HEK293 (cell line): ENCODE data around the gene SLC6A2.

ENCODE experiments used
- CTCF ChIA-PET: fragments of 350-600 bp; formaldehyde crosslinking; extraction: SDS; loops from one replicate; lab custom pipeline; 2021; ENCODE audit warnings: antibody characterized with exemption; lab: Yijun Ruan, JAX
- POLR2A ChIA-PET: fragments of 300-600 bp; formaldehyde crosslinking; extraction: SDS; loops from one replicate; lab custom pipeline; 2020; ENCODE audit warnings: antibody characterized with exemption, inconsistent platforms; lab: Yijun Ruan, JAX
- H3K27ac ChIP-seq: fragments of 200-500 bp; sonication (Bioruptor generic); 2 replicates; pipeline ENCODE4 v1.5.1; 2014; ENCODE audit warnings: low read depth, low read length, control low read depth, inconsistent platforms; ENCODE audit errors: extremely low read depth
- H3K36me3 ChIP-seq, 2 experiments: fragments of 200-500 bp in 1 of 2; sonication (Bioruptor generic) in 1 of 2; 1 replicate in 1 of 2; 2 replicates in 1 of 2; pipeline ENCODE4 v1.5.1; 2014 to 2017; ENCODE audit warnings: inconsistent platforms in 2 of 2, low read length in 2 of 2; ENCODE audit not compliant: control insufficient read depth in 2 of 2, insufficient read depth in 1 of 2
- H3K4me1 ChIP-seq: fragments of 200-500 bp; sonication (Bioruptor generic); 2 replicates; pipeline ENCODE4 v1.5.1; 2014; ENCODE audit warnings: mild to moderate bottlenecking, low read length, inconsistent platforms; ENCODE audit not compliant: control insufficient read depth, insufficient read depth
- H3K4me3 ChIP-seq: 2 replicates; pipeline ENCODE4 v1.5.1; 2011; ENCODE audit warnings: low read depth, mild to moderate bottlenecking, control low read depth, low read length, moderate library complexity
- H3K9me3 ChIP-seq: fragments of 200-500 bp; sonication (Bioruptor generic); 2 replicates; pipeline ENCODE4 v1.5.1; 2014; ENCODE audit warnings: low read depth, low read length, inconsistent platforms; ENCODE audit not compliant: control insufficient read depth, insufficient read depth
- AEBP2 ChIP-seq: fragments of 450-650 bp; formaldehyde crosslinking; IDR thresholded peaks from 2 replicates; pipeline ENCODE4 v1.5.1; 2016; ENCODE audit warnings: missing biosample characterization, missing genetic modification characterization, borderline replicate concordance
- HOXD13 ChIP-seq: sonication (generic); formaldehyde crosslinking; IDR thresholded peaks from 2 replicates; pipeline ENCODE4 v1.8.0; 2022; ENCODE audit warnings: missing genetic modification reagents, borderline replicate concordance
- KLF10 ChIP-seq: fragments of 450-650 bp; IDR thresholded peaks from 2 replicates; pipeline ENCODE4 v1.5.1; 2018; ENCODE audit warnings: missing biosample characterization, mild to moderate bottlenecking, missing genetic modification characterization
- KLF16 ChIP-seq: fragments of 450-650 bp; formaldehyde crosslinking; IDR thresholded peaks from 2 replicates; pipeline ENCODE4 v1.5.1; 2017; ENCODE audit warnings: missing biosample characterization, missing genetic modification characterization
- MZF1 ChIP-seq: fragments of 450-650 bp; formaldehyde crosslinking; IDR thresholded peaks from 2 replicates; pipeline ENCODE4 v1.5.1; 2017; ENCODE audit warnings: missing biosample characterization, missing genetic modification characterization, borderline replicate concordance
- OVOL3 ChIP-seq: fragments of 450-650 bp; formaldehyde crosslinking; IDR thresholded peaks from 2 replicates; pipeline ENCODE4 v1.5.1; 2016; ENCODE audit warnings: missing biosample characterization, missing genetic modification characterization
- PBX3 ChIP-seq: sonication (generic); formaldehyde crosslinking; IDR thresholded peaks from 2 replicates; pipeline ENCODE4 v1.8.1; 2022; ENCODE audit warnings: mild to moderate bottlenecking, moderate library complexity, missing genetic modification reagents
- PRDM6 ChIP-seq: fragments of 450-650 bp; formaldehyde crosslinking; IDR thresholded peaks from 2 replicates; pipeline ENCODE4 v1.5.1; 2017; ENCODE audit warnings: missing biosample characterization, missing genetic modification characterization
- ZBTB1 ChIP-seq: fragments of 450-650 bp; formaldehyde crosslinking; IDR thresholded peaks from 2 replicates; pipeline ENCODE4 v1.5.1; 2016; ENCODE audit warnings: missing biosample characterization, missing genetic modification characterization
- ZBTB10 ChIP-seq: fragments of 450-650 bp; formaldehyde crosslinking; IDR thresholded peaks from 2 replicates; pipeline ENCODE4 v1.5.1; 2016; ENCODE audit warnings: missing biosample characterization, missing genetic modification characterization
- ZBTB21 ChIP-seq: fragments of 450-650 bp; formaldehyde crosslinking; IDR thresholded peaks from 2 replicates; pipeline ENCODE4 v1.5.1; 2017; ENCODE audit warnings: missing biosample characterization, missing genetic modification characterization
- ZFHX2 ChIP-seq: fragments of 450-650 bp; formaldehyde crosslinking; conservative IDR thresholded peaks from 2 replicates; pipeline ENCODE4 v1.5.1; 2016; ENCODE audit warnings: missing biosample characterization, missing genetic modification characterization
- ZNF292 ChIP-seq: fragments of 450-650 bp; formaldehyde crosslinking; IDR thresholded peaks from 2 replicates; pipeline ENCODE4 v1.5.1; 2016; ENCODE audit warnings: low read depth, missing biosample characterization, missing genetic modification characterization, borderline replicate concordance
- ZNF529 ChIP-seq: fragments of 450-650 bp; formaldehyde crosslinking; IDR thresholded peaks from 2 replicates; pipeline ENCODE4 v1.5.1; 2017; ENCODE audit warnings: missing genetic modification characterization, missing biosample characterization; ENCODE audit not compliant: insufficient replicate concordance
- ZNF600 ChIP-seq: fragments of 450-650 bp; formaldehyde crosslinking; IDR thresholded peaks from 2 replicates; pipeline ENCODE4 v1.5.1; 2016; ENCODE audit warnings: missing biosample characterization, missing genetic modification characterization
- ZNF654 ChIP-seq: fragments of 450-650 bp; formaldehyde crosslinking; IDR thresholded peaks from 2 replicates; pipeline ENCODE4 v1.5.1; 2016; ENCODE audit warnings: low read depth, missing biosample characterization, missing genetic modification characterization
- ZSCAN5A ChIP-seq: fragments of 450-650 bp; formaldehyde crosslinking; IDR thresholded peaks from 2 replicates; pipeline ENCODE4 v1.5.1; 2016; ENCODE audit warnings: missing biosample characterization, missing genetic modification characterization

Gene SLC6A2

GRCh38 chr16:55642611-55643010, 13.2 kb upstream of the SLC6A2 start:
- CTCF ChIA-PET: interaction anchor here (0.6 to 1.1 kb wide), 2 partner anchors 178 to 199 kb away, joined by 3 read pairs; no protein-coding TSS in a partner anchor
- POLR2A ChIA-PET: no interaction called here
- Histone ChIP-seq H3K27ac (no peak overlapping the region), H3K4me1 (no peaks in the 10 kb centered on the region), H3K4me3 (no peak overlapping the region)
- TF ChIP-seq ZBTB1 (tag by site-specific recombination) (no peak), ZNF292 (no peak), ZNF654 (tag by site-specific recombination) (no peak), ZSCAN5A (no peak), ZBTB10 (tag by site-specific recombination) (no peak), ZNF529 (tag by site-specific recombination) (no peak), HOXD13 (CRISPR knock-in tag) (no peak), KLF10 (no peak), AEBP2 (tag by site-specific recombination) (no peak), ZBTB21 (tag by site-specific recombination) (no peak), KLF16 (tag by site-specific recombination) (no peak), MZF1 (tag by site-specific recombination) (no peak), ZNF600 (tag by site-specific recombination) (no peak), PBX3 (CRISPR knock-in tag) (no peak), OVOL3 (tag by site-specific recombination) (no peak)
- TF ChIP-seq, all 188 proteins: peak for 0
- Histone ChIP-seq H3K36me3 (no peaks in the 10 kb centered on the region), H3K9me3 (no peaks in the 10 kb centered on the region)

GRCh38 chr16:55643161-55643970, 12.4 kb upstream of the SLC6A2 start:
- H3K9me3 ChIP-seq: no peaks in the 10 kb centered on the region
- no peaks in the 10 kb centered on the region for H3K4me1 ChIP-seq
- H3K27ac ChIP-seq: no peak overlapping the region
- CTCF ChIA-PET: interaction anchor here (0.6 to 1.1 kb wide), 3 partner anchors 24 to 198 kb away, joined by 3 read pairs; no protein-coding TSS in a partner anchor
- H3K36me3 ChIP-seq: no peaks in the 10 kb centered on the region
- no peak for TF ChIP-seq PRDM6
- TF ChIP-seq ZFHX2 (tag by site-specific recombination): no peak
- POLR2A ChIA-PET: no interaction called here
- H3K4me3 ChIP-seq: no peak overlapping the region
